Measurements from ENCODE around the gene RASAL3. TPM values are rescaled to one million over a fixed set of nuclear protein-coding genes. Genes with fewer than 3 reads are reported as not detected.

RASAL3 gene
- total RNA-seq, 1 donor from 2014 or later, result not detected

- Mint-ChIP-seq H3K4me3 (ENCODE audit: low read depth) (no peak overlapping the region), H3K9me3 (ENCODE audit: low read depth) (no peaks in the 10 kb centered on the region), H3K4me1 (ENCODE audit: low read depth) (peaks cover 2% of the 10 kb centered on the region), H3K27me3 (no peaks in the 10 kb centered on the region), H3K36me3 (ENCODE audit: insufficient read depth) (peaks cover 7% of the 10 kb centered on the region), H3K27ac (no peak overlapping the region)
- no peak for TF ChIP-seq CTCF (IDR thresholded peaks at IDR 0.05; ENCODE audit: unreplicated experiment)
- no peak for DNase-seq (ENCODE audit: low spot score, unreplicated experiment)
Observed at GRCh38 chr19:15402411-15403150, 61.8 kb downstream of the RASAL3 start.

Small RNA genes lying within 50 kb of the gene (microRNA-seq; reads per million reads assigned to microRNA genes)
- gene MIR1470 (ENCODE audit: borderline number of aligned reads, unreplicated experiment), result not detected

Other genes with a start within 250 kb of the RASAL3 start
- 7.1 and 7.8 TPM in 2 replicates for gene EPHX3, start 232.1 kb downstream of the RASAL3 start, total RNA-seq
- gene BRD4, start 132.0 kb downstream of the RASAL3 start, total RNA-seq, result 144 and 148 TPM in 2 replicates
- 44.0 and 51.9 TPM in 2 replicates for gene AKAP8, start 84.8 kb downstream of the RASAL3 start, total RNA-seq
- 208 and 228 TPM in 2 replicates for gene AKAP8L, start 45.6 kb downstream of the RASAL3 start, total RNA-seq
- 60.6 and 61.6 TPM in 2 replicates for gene WIZ, start 14.6 kb downstream of the RASAL3 start, total RNA-seq
- not detected in 2 replicates for gene PGLYRP2, start 15.0 kb upstream of the RASAL3 start, total RNA-seq
- gene CYP4F22, start 44.0 kb upstream of the RASAL3 start, total RNA-seq, result not detected in 2 replicates
- gene CYP4F8, start 150.7 kb upstream of the RASAL3 start, total RNA-seq, result not detected in 2 replicates
- not detected in 2 replicates for gene CYP4F3, start 176.4 kb upstream of the RASAL3 start, total RNA-seq
- gene CYP4F12, start 208.5 kb upstream of the RASAL3 start, total RNA-seq, result not detected in 2 replicates

Measured in progenitor cell of endocrine pancreas (in vitro differentiated cells).